ENCODE measurements around the gene ACSM4. TPM values are rescaled to one million over a fixed set of nuclear protein-coding genes. Genes with fewer than 3 reads are reported as not detected.

ACSM4 gene
- total RNA-seq, 1 donor from 2014 or later: not detected

- Mint-ChIP-seq H3K4me3 (ENCODE audit: low read depth) (no peak overlapping the region), H3K9me3 (no peaks in the 10 kb centered on the region), H3K27ac (no peak overlapping the region), H3K27me3 (ENCODE audit: low read depth) (peaks cover 18% of the 10 kb centered on the region), H3K36me3 (ENCODE audit: low read depth) (no peaks in the 10 kb centered on the region), H3K4me1 (ENCODE audit: low read depth) (peaks cover 15% of the 10 kb centered on the region)
- no peak for DNase-seq (ENCODE audit: low spot score)
- intact Hi-C loops (cut with micrococcal nuclease): no loop called here
Observed at GRCh38 chr12:7349418-7349817, 45.5 kb downstream of the ACSM4 start.

GRCh38 chr12:7351177-7351576 lies 47.3 kb downstream of the ACSM4 start:
- Mint-ChIP-seq H3K27me3 (ENCODE audit: low read depth) (peaks cover 22% of the 10 kb centered on the region), H3K27ac (no peak overlapping the region), H3K4me3 (ENCODE audit: low read depth) (no peak overlapping the region), H3K36me3 (ENCODE audit: low read depth) (no peaks in the 10 kb centered on the region), H3K4me1 (ENCODE audit: low read depth) (peaks cover 13% of the 10 kb centered on the region), H3K9me3 (no peaks in the 10 kb centered on the region)
- intact Hi-C loops (cut with micrococcal nuclease): no loop called here
- DNase-seq (ENCODE audit: low spot score): no peak

GRCh38 chr12:7352661-7353060 lies 48.8 kb downstream of the ACSM4 start:
- no peak overlapping the region for H3K27ac Mint-ChIP-seq
- intact Hi-C loops (cut with micrococcal nuclease): no loop called here
- H3K4me3 Mint-ChIP-seq (ENCODE audit: low read depth): no peak overlapping the region
- peaks cover 6% of the 10 kb centered on the region for H3K4me1 Mint-ChIP-seq (ENCODE audit: low read depth)
- DNase-seq (ENCODE audit: low spot score): no peak
- no peaks in the 10 kb centered on the region for H3K9me3 Mint-ChIP-seq
- H3K27me3 Mint-ChIP-seq (ENCODE audit: low read depth): peaks cover 24% of the 10 kb centered on the region
- H3K36me3 Mint-ChIP-seq (ENCODE audit: low read depth): no peaks in the 10 kb centered on the region

- intact Hi-C loops (cut with micrococcal nuclease): no loop called here
- Mint-ChIP-seq H3K4me1 (ENCODE audit: low read depth) (peaks cover 6% of the 10 kb centered on the region), H3K27ac (no peak overlapping the region), H3K27me3 (ENCODE audit: low read depth) (peaks cover 20% of the 10 kb centered on the region), H3K9me3 (no peaks in the 10 kb centered on the region), H3K36me3 (ENCODE audit: low read depth) (no peaks in the 10 kb centered on the region), H3K4me3 (ENCODE audit: low read depth) (no peak overlapping the region)
- DNase-seq (ENCODE audit: low spot score): no peak
Observed at GRCh38 chr12:7354529-7354928, 50.7 kb downstream of the ACSM4 start.

GRCh38 chr12:7361265-7361664 lies 57.4 kb downstream of the ACSM4 start:
- H3K36me3 Mint-ChIP-seq (ENCODE audit: low read depth): no peaks in the 10 kb centered on the region
- no peak for DNase-seq (ENCODE audit: low spot score)
- H3K9me3 Mint-ChIP-seq: no peaks in the 10 kb centered on the region
- no peak overlapping the region for H3K27ac Mint-ChIP-seq
- H3K4me1 Mint-ChIP-seq (ENCODE audit: low read depth): no peaks in the 10 kb centered on the region
- intact Hi-C loops (cut with micrococcal nuclease): no loop called here
- no peak overlapping the region for H3K4me3 Mint-ChIP-seq (ENCODE audit: low read depth)
- H3K27me3 Mint-ChIP-seq (ENCODE audit: low read depth): peaks cover 10% of the 10 kb centered on the region

GRCh38 chr12:7362734-7363133 lies 58.9 kb downstream of the ACSM4 start:
- intact Hi-C loops (cut with micrococcal nuclease): no loop called here
- Mint-ChIP-seq H3K4me3 (ENCODE audit: low read depth) (no peak overlapping the region), H3K27me3 (ENCODE audit: low read depth) (peaks cover 10% of the 10 kb centered on the region), H3K27ac (no peak overlapping the region), H3K36me3 (ENCODE audit: low read depth) (no peaks in the 10 kb centered on the region), H3K4me1 (ENCODE audit: low read depth) (no peaks in the 10 kb centered on the region), H3K9me3 (no peaks in the 10 kb centered on the region)
- no peak for DNase-seq (ENCODE audit: low spot score)

- H3K4me1 Mint-ChIP-seq (ENCODE audit: low read depth): no peaks in the 10 kb centered on the region
- H3K36me3 Mint-ChIP-seq (ENCODE audit: low read depth): no peaks in the 10 kb centered on the region
- H3K4me3 Mint-ChIP-seq (ENCODE audit: low read depth): no peak overlapping the region
- intact Hi-C loops (cut with micrococcal nuclease): no loop called here
- H3K9me3 Mint-ChIP-seq: no peaks in the 10 kb centered on the region
- peaks cover 9% of the 10 kb centered on the region for H3K27me3 Mint-ChIP-seq (ENCODE audit: low read depth)
- H3K27ac Mint-ChIP-seq: no peak overlapping the region
- no peak for DNase-seq (ENCODE audit: low spot score)
Observed at GRCh38 chr12:7369274-7369729, 65.4 kb downstream of the ACSM4 start.

GRCh38 chr12:7373226-7373625 lies 69.4 kb downstream of the ACSM4 start:
- H3K27ac Mint-ChIP-seq: no peak overlapping the region
- H3K9me3 Mint-ChIP-seq: no peaks in the 10 kb centered on the region
- no peaks in the 10 kb centered on the region for H3K4me1 Mint-ChIP-seq (ENCODE audit: low read depth)
- no peak for DNase-seq (ENCODE audit: low spot score)
- H3K4me3 Mint-ChIP-seq (ENCODE audit: low read depth): no peak overlapping the region
- intact Hi-C loops (cut with micrococcal nuclease): no loop called here
- H3K36me3 Mint-ChIP-seq (ENCODE audit: low read depth): no peaks in the 10 kb centered on the region
- H3K27me3 Mint-ChIP-seq (ENCODE audit: low read depth): peaks cover 10% of the 10 kb centered on the region

GRCh38 chr12:7374423-7375144 lies 70.7 kb downstream of the ACSM4 start:
- Mint-ChIP-seq H3K9me3 (no peaks in the 10 kb centered on the region), H3K27ac (no peak overlapping the region), H3K4me3 (ENCODE audit: low read depth) (no peak overlapping the region), H3K27me3 (ENCODE audit: low read depth) (peaks cover 8% of the 10 kb centered on the region), H3K4me1 (ENCODE audit: low read depth) (no peaks in the 10 kb centered on the region), H3K36me3 (ENCODE audit: low read depth) (no peaks in the 10 kb centered on the region)
- intact Hi-C loops (cut with micrococcal nuclease): no loop called here
- no peak for DNase-seq (ENCODE audit: low spot score)

GRCh38 chr12:7375145-7375543 lies 71.3 kb downstream of the ACSM4 start:
- Mint-ChIP-seq H3K4me1 (ENCODE audit: low read depth) (no peaks in the 10 kb centered on the region), H3K9me3 (no peaks in the 10 kb centered on the region), H3K27me3 (ENCODE audit: low read depth) (peaks cover 8% of the 10 kb centered on the region), H3K36me3 (ENCODE audit: low read depth) (no peaks in the 10 kb centered on the region), H3K27ac (no peak overlapping the region), H3K4me3 (ENCODE audit: low read depth) (no peak overlapping the region)
- intact Hi-C loops (cut with micrococcal nuclease): no loop called here
- DNase-seq (ENCODE audit: low spot score): no peak

GRCh38 chr12:7376196-7376595 lies 72.3 kb downstream of the ACSM4 start:
- no peaks in the 10 kb centered on the region for H3K9me3 Mint-ChIP-seq
- no peaks in the 10 kb centered on the region for H3K36me3 Mint-ChIP-seq (ENCODE audit: low read depth)
- no peak for DNase-seq (ENCODE audit: low spot score)
- H3K4me3 Mint-ChIP-seq (ENCODE audit: low read depth): no peak overlapping the region
- H3K27me3 Mint-ChIP-seq (ENCODE audit: low read depth): peaks cover 9% of the 10 kb centered on the region
- no peak overlapping the region for H3K27ac Mint-ChIP-seq
- no peaks in the 10 kb centered on the region for H3K4me1 Mint-ChIP-seq (ENCODE audit: low read depth)
- intact Hi-C loops (cut with micrococcal nuclease): no loop called here
